Measurements from ENCODE around the gene ARSA.

Gene ARSA

GRCh38 chr22:50609599-50609998 lies 18.4 kb downstream of the ARSA start:
- TF ChIP-seq, protein P1, sequence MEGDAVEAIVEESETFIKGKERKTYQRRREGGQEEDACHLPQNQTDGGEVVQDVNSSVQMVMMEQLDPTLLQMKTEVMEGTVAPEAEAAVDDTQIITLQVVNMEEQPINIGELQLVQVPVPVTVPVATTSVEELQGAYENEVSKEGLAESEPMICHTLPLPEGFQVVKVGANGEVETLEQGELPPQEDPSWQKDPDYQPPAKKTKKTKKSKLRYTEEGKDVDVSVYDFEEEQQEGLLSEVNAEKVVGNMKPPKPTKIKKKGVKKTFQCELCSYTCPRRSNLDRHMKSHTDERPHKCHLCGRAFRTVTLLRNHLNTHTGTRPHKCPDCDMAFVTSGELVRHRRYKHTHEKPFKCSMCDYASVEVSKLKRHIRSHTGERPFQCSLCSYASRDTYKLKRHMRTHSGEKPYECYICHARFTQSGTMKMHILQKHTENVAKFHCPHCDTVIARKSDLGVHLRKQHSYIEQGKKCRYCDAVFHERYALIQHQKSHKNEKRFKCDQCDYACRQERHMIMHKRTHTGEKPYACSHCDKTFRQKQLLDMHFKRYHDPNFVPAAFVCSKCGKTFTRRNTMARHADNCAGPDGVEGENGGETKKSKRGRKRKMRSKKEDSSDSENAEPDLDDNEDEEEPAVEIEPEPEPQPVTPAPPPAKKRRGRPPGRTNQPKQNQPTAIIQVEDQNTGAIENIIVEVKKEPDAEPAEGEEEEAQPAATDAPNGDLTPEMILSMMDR (IDR thresholded peaks at IDR 0.05) = no peak

GRCh38 chr22:50608996-50609395 lies 19.0 kb downstream of the ARSA start:
- TF ChIP-seq, protein P1 (IDR thresholded peaks at IDR 0.05) = no peak

DNA sequence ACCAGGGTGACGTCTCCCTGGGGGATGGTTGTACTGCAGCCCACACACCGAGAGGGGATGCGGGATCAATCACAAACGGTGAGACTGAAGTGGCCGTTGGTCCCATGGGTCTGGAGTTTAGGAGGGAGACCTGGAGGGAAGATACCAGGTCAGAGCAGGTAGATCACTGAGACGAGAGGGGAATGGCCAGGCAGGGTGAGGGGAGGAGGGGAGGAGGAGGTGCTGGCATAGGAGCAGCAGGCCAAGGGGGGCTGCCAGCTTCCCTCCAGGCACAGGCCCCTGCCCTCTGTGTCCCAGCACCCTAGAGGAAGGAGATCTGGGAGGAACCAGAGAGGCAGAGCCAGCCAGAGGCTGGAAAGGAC lies 20.3 kb downstream of the ARSA start:
- TF ChIP-seq, protein P1 (IDR thresholded peaks at IDR 0.05) = no peak

- TF ChIP-seq, protein P1 (IDR thresholded peaks at IDR 0.05) = no peak
These were observed 20.9 kb downstream of the ARSA start for GRCh38 chr22:50606946-50607658.

- TF ChIP-seq, protein P1 (IDR thresholded peaks at IDR 0.05) = 0 out of 2 replicates have a peak, but pooled peaks have one; percentile 27
These were observed 21.6 kb downstream of the ARSA start for GRCh38 chr22:50606165-50606945.

GRCh38 chr22:50605613-50606074 lies 22.3 kb downstream of the ARSA start:
- TF ChIP-seq, protein P1 (IDR thresholded peaks at IDR 0.05) = no peak

DNA sequence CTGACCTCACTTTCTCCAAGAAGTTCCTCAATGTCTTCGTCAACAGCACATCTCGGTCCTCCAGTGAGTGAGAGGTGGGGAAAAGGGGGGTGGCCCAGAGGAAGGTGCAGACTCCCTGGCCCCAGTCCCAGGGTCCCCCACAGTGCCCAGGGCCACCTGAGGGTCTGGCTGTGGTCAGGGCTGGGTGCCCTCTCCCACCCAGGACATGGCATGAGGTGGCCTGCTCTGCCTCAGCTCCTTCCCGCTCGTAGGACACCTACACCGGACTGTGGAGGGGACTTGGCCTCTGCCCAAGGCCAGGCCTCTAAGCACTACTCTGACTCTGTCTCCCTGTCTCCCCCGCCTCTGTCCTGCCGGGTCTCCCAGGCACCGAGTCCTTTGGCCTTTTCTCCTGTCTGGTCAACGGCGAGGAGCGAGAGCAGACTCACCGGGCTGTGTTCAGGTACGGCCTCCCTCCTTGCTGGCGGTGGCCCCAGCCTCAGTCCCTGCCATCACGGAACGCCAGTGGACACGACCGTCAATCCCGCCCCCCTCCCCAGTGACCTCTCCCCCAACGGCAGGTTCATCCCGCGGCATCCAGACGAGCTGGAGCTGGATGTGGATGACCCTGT lies 22.8 kb downstream of the ARSA start:
- TF ChIP-seq, protein P1 (IDR thresholded peaks at IDR 0.05) = no peak
